Ishikawa (cell line): Measurements from ENCODE around the gene ERMN.

Experiments used
- CREB1 ChIP-seq: IDR thresholded peaks from 2 replicates; pipeline ENCODE4 v1.6.1; 2012; ENCODE audit warnings: low read depth
- EP300 ChIP-seq: IDR thresholded peaks from 2 replicates; pipeline ENCODE4 v1.6.1; 2012; ENCODE audit warnings: borderline replicate concordance
- FOXM1 ChIP-seq: IDR thresholded peaks from 2 replicates; pipeline ENCODE4 v1.6.1; 2012; ENCODE audit warnings: low read depth, borderline replicate concordance
- NFIC ChIP-seq: IDR thresholded peaks from 2 replicates; pipeline ENCODE4 v1.6.1; 2012
- ZBTB7A ChIP-seq: IDR thresholded peaks from 2 replicates; pipeline ENCODE4 v1.6.1; 2012; ENCODE audit warnings: low read depth
- TF ChIP-seq, protein P1 (sequence below): IDR thresholded peaks from 2 replicates; pipeline ENCODE4 v1.6.1; 2012
- TF ChIP-seq, protein P2 (sequence below): IDR thresholded peaks from 2 replicates; pipeline ENCODE4 v1.6.1; 2012
- TF ChIP-seq, protein P3 (sequence below): IDR thresholded peaks from 2 replicates; pipeline ENCODE4 v1.6.1; 2012; ENCODE audit warnings: low read depth, mild to moderate bottlenecking

DNA sequence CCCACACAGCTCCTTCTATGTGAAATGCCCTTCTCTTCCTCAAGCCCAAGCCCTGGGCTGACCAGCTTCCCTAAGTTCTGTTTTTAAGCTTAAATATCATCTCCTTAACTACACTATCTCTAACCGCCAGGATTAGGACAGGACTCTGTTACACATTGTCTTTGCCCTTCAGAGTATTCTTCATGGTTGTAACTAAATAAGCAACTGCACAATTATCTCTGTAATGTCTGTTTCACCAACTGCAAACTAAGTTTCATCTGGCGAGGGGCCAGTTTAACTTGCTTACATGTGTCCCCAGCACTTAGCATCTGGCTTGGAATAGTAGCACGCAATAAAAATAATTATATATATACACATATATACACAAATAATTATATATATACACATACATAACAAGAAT, 1.1 kb upstream of the ERMN start:
- TF ChIP-seq, protein P1, sequence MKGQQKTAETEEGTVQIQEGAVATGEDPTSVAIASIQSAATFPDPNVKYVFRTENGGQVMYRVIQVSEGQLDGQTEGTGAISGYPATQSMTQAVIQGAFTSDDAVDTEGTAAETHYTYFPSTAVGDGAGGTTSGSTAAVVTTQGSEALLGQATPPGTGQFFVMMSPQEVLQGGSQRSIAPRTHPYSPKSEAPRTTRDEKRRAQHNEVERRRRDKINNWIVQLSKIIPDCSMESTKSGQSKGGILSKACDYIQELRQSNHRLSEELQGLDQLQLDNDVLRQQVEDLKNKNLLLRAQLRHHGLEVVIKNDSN = no peak
- TF ChIP-seq ZBTB7A (no peak), EP300 (no peak), NFIC (no peak), CREB1 (no peak), FOXM1 (no peak)
- TF ChIP-seq, protein P2, sequence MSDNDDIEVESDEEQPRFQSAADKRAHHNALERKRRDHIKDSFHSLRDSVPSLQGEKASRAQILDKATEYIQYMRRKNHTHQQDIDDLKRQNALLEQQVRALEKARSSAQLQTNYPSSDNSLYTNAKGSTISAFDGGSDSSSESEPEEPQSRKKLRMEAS = no peak
- TF ChIP-seq, protein P3, sequence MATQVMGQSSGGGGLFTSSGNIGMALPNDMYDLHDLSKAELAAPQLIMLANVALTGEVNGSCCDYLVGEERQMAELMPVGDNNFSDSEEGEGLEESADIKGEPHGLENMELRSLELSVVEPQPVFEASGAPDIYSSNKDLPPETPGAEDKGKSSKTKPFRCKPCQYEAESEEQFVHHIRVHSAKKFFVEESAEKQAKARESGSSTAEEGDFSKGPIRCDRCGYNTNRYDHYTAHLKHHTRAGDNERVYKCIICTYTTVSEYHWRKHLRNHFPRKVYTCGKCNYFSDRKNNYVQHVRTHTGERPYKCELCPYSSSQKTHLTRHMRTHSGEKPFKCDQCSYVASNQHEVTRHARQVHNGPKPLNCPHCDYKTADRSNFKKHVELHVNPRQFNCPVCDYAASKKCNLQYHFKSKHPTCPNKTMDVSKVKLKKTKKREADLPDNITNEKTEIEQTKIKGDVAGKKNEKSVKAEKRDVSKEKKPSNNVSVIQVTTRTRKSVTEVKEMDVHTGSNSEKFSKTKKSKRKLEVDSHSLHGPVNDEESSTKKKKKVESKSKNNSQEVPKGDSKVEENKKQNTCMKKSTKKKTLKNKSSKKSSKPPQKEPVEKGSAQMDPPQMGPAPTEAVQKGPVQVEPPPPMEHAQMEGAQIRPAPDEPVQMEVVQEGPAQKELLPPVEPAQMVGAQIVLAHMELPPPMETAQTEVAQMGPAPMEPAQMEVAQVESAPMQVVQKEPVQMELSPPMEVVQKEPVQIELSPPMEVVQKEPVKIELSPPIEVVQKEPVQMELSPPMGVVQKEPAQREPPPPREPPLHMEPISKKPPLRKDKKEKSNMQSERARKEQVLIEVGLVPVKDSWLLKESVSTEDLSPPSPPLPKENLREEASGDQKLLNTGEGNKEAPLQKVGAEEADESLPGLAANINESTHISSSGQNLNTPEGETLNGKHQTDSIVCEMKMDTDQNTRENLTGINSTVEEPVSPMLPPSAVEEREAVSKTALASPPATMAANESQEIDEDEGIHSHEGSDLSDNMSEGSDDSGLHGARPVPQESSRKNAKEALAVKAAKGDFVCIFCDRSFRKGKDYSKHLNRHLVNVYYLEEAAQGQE = no peak
